ENCODE results near the gene GGCT.

GRCh38 chr7:30471205-30471604 lies 33.4 kb downstream of the GGCT start:
- TF ChIP-seq POLR2A (IDR thresholded peaks at IDR 0.05) (no peak), CTCF (IDR thresholded peaks at IDR 0.05) (no peak), POLR2AphosphoS5 (IDR thresholded peaks at IDR 0.05) (no peak)
